Activated CD4-positive, alpha-beta T cell treated with anti-CD3 and anti-CD28 coated beads for 48 hours (primary cell): ENCODE data around the gene MAPK1IP1L.
"Not testable (repeated sequence)": the region's sequence is repeated elsewhere in the genome, so short reads cannot be mapped to it uniquely, and the experiment has no call there.

ENCODE experiments used
- DNase-seq: peaks from one replicate; pipeline ENCODE4 v3.0.0-alpha.2; 2020

MAPK1IP1L gene

DNA sequence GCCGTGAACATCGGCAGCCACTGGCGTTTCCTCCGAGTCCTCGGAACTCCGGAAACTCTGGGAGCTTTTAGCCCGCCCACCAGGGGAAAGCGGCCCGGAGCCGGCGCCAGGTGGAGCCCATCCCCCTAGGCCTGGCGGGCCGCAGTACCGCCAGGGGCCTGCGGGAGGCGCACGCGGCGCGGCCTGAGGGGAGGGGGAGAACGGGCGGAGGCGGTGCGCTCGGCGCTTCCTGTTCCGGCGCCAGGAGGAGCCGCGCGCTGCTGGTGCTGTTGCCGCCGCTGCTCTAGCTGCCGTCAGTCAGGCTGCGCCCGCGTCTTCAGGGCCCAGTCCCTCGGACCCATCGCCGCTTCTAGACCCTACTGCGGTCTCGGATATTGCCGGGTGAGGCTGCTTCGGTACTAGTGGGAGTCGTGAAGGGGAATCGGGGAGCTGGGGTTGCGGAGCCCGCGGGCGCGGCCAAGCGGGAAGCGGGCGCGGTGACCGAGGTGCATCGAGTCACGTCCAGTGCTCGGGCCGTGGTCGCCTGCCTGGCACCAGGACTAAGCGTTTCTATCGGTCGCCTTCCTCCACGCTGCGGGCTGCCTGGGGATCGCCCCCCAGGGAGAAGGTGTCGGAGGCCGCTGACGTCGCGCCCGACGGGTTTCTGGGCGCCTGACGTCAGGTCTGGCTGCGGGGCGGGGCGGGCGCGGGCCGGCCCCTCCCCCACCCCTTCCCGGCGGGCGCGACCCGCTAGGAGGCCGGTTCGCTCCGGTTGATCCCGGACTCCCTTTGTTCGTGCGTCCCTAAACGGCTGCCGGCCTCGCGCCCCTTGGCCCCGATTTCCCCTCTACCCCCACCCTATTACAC is at the start of gene MAPK1IP1L:
Gene MAPK1IP1L, plus strand, starts transcription at position 225 of the 846 bp plus-strand sequence. CDS start 10,037 bp downstream, outside the sequence.
- peak; percentile 92 for DNase-seq

DNA sequence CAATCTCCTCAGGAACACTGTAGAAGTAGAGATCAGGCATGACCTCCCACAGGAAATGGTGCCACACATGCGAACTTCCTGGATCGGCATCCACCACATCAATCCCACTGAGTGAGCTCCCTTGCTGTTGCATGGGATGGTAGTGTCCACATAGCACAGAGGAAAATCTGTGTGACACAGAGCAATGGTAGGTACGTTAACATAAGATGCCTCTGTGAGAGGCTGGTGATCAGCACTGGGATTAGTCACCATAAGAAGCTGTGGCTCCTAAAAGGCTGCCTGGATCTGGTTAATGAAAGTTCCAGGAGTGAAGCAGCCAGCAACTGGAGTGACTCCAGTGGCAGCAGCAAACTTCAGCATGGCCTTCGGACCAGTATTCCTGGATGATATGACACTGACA is 46.4 kb upstream of the MAPK1IP1L start:
- no peak for DNase-seq

DNA sequence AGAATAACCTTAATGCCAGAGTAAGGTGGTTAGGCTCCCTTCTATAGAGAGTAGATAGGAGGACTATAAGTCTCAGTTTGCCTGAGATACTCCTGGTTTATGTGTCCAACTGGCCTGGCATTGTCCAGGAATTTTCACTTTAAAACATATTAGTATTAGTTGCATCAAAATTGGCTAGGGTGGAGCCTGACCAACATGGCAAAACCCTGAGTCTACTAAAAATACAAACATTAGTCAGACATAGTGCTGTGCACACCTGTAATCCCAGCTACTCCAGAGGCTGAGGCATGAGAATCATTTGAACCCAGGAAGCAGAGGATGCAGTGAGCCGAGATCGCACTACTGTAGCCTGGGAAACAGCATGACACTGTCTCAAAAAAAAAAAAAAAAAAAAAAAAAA is 36.4 kb upstream of the MAPK1IP1L start:
- no peak for DNase-seq

DNA sequence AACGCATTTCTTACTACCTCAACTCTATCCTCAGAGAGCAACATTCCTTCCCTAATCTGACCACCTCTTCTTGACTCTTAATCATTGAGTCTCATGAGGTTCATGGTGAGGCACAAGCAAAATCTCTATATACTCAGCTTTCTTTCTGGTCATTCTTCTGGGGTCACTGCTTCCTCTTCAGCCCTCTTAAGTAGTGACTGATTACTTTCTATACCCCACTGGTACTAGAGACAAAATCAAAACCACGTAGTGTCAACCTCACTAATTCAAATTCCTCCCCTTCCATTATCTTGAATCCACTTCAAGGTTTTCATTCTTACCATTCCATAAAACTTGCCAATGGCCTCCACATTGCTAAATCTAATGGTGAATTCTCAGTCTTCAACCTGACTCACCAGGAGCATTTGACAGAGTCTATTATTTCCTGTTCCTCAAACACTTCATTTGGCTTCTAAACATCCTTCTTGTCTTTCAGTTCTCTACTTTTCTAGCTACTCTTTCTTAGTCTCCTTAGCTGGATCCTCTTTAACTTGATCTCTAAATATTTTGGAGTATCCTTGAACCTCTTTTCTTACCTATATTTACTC is 31.4 kb upstream of the MAPK1IP1L start:
- no peak for DNase-seq

DNA sequence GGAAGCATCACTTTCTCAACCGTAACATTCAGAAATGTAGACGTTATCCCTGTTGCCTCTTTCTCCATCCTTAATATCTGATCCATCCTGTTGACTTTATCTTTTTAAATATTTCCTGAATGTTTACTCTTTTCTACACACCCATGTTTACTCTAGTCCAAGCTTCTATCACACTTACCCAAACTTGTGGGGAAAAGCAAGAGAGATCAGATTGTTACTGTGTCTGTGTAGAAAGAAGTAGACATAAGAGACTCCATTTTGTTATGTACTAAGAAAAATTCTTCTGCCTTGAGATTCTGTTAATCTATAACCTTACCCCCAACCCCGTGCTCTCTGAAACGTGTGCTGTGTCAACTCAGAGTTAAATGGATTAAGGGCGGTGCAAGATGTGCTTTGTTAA is 27.1 kb upstream of the MAPK1IP1L start:
- DNase-seq, result not testable (repeated sequence)

DNA sequence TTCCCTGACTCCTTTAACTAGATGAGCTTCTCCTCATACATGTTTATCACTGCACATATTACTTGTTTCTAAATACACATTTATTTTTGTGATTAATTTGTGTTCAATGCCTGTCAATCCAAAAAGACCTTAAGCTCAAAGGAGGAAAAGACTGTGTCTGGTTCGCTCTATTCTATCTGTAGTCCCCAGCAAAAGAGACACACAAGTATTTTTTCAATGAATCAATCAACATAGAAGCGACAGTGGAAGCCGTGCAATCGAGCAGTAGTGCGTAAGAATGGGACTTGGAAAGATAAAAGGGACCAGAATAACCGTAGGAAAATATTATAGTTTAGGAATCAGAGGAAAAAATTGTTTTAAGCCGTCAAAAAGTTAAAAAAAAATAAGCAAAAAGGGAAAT is 25.5 kb upstream of the MAPK1IP1L start:
- DNase-seq, result no peak

DNA sequence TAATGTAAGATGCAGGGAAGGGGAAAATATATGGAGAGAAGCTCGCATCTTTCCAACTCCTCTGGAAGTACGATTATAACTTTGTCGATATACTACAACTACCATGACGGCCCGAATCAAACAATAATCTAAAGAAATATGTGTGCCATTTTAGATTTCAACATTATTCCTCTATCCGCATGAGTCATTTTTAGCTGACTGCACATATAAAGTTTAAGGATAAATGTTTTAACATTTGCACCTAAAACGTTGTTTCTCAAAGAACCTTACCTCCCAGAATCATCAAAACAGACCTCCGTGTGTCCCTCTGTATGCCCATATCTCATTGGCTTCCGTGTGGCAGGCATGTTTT is 25.0 kb upstream of the MAPK1IP1L start:
- DNase-seq, result no peak

DNA sequence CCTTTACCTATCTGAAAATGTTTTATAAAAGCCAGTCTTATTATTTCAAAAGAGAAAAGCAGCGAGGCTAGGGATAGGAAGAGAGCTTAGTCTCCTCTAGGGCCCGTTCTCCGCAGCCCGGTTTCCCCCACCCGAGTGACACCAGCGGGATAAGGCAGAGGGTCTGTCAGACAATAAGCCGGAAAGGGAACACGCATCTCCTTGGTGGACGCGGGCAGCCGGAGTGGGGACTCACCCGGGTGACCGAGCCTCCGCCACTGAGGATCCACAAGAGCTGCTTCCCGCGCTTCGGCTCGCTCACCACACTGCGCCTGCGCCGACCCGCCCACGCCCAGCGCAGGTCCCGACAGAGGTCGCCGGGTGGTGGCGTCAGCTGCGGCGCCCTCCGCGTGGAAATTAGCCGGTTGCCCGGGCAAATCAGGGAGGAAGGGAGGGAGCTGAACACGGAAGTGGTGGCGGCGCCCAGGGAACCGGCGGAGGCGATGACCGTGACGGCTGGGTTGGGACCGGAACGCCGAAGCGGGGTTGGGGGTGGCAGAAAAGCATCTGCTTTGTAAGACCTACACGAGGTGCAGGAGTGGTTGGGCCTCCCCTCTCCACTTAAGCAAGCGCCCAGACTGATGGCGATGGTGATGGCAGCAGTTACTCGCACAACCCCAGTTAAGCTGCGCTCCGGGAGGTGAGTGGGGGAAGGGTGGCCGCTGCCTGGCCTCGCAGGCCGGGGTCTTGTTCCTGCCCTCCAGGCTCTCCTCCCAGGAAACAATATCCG is 24.5 kb upstream of the MAPK1IP1L start, which contains the start of the genes SOCS4 and WDHD1:
Gene SOCS4, plus strand, starts transcription at position 444 of the 769 bp plus-strand sequence. CDS start 15,806 bp downstream, outside the sequence.
Gene WDHD1, minus strand, starts transcription at position 307 of the 769 bp plus-strand sequence. CDS start 312 bp downstream, outside the sequence.
- peak; percentile 98 for DNase-seq

DNA sequence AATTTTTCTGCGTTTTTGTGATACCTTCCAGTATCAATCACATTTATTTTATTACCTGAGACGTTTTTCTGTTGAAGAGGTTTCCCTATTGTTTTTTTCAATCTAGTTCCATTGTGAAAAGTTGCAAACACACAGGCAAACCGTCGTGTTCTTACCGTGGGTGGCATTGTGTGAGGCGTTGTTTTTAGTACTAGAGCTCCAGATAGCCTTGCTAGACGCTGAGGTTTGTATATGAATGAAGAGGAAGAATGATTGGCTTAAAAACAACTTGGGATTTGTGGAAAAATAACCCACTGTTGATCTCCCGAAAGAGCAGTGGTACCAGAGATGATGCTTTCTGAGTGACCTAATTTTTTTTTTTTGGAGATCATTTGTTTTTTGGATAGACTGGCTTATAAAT is 23.4 kb upstream of the MAPK1IP1L start:
- DNase-seq, result no peak

DNA sequence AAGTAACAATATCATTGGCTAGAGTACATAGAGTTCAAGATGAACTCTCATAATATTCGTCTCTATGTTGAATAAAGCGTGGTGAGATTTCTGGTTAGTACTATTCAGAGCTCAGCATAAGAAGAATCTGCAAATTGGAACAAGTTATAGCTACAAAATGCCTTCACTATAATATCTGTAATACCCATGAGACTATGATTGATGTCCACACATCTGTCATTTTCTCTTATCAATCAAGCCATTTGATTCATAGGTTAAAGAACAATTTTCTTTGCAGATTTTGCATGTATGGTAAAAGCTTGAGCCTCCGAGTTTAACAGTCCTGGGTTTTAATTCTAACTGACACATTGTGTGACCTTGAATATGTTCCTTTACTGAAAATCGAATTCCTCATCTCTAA is 23.0 kb upstream of the MAPK1IP1L start:
- no peak for DNase-seq

DNA sequence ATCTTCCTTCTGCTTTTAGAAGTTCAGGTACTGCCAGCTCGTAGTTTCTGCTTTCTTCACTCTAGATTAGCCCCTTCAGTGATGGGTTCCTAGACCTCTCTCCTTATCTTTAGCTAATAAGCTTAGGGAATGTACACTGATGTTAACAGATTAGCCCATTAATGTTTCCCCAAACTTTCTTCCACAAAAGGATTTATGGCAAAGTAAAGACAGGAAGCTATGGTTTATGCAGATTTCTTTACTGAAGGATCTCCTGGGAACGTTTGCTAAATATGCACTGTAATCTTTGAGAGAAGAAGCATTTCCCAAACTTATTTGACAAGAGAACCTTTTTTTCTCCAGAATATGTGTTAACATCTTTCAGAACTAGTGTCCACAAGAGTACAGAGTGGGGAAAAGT is 20.3 kb upstream of the MAPK1IP1L start:
- no peak for DNase-seq

DNA sequence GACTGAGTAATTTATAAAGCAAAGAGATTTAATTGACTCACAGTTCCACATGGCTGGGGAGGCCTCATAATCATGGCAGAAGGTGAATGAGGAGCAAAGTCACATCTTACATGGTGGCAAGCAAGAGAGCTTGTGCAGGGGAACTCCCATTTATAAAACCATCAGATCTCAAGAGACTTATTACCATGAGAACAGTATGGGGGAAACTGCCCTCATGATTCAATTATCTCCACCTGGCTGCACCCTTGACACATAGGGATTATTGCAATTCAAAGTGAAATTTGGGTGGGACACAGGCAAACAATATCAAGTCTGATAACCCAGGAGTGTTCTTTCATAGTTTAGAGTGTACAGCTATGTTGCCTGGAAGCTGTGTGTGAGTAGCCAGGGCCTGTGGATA is 13.5 kb upstream of the MAPK1IP1L start:
- DNase-seq, result not testable (repeated sequence)

DNA sequence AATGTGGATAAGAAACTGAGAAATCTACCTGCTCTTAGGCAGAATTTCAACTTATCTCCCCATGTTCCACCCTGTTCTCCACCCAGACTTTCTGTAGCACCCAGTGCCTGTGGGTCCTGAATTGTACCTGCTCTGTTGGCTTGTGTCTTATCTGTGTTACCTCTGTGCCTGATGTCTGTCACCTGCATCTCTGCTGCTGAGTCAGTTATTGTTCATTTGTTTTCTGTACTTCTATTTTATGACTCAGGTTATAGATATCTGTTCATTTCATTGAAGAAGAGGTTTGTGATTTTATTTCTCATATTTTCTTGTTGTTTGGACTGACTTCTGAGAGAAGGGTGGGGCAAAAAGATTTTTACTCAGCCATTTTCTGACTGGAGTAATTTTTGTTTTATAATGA is 12.7 kb upstream of the MAPK1IP1L start:
- no peak for DNase-seq

DNA sequence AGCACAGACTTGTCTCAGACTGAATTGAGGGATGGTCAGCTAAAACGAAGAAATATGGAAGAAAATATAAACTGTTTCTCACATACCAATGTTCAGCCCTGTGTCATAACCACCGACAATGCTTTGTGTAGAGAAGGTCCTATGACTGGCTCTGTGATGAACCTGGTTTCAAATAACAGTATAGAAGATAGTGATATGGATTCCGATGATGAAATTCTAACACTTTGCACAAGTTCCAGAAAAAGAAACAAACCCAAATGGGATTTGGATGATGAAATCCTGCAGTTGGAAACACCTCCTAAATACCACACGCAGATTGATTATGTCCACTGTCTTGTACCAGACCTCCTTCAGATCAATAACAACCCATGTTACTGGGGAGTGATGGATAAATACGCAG is 7.9 kb upstream of the MAPK1IP1L start:
- DNase-seq, result no peak

DNA sequence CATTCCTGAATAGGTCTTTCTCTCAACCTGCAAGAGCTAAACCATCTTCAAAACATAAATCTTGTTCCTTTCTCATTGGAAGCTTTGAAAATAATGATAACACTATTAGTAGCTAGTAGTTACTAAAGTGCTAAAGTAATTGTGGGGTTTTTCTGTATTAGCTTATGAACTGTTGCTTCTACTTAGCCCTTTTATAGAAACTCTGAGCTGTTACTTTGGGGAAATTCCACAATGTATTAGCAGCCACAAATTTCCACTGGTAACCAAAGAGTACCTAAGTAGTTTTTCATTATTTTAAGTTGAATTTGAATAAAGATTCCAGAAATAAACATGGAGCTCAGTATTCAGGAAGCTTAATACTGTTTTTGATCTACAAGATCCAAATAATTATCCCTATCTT is 6.4 kb upstream of the MAPK1IP1L start:
- DNase-seq, result no peak

DNA sequence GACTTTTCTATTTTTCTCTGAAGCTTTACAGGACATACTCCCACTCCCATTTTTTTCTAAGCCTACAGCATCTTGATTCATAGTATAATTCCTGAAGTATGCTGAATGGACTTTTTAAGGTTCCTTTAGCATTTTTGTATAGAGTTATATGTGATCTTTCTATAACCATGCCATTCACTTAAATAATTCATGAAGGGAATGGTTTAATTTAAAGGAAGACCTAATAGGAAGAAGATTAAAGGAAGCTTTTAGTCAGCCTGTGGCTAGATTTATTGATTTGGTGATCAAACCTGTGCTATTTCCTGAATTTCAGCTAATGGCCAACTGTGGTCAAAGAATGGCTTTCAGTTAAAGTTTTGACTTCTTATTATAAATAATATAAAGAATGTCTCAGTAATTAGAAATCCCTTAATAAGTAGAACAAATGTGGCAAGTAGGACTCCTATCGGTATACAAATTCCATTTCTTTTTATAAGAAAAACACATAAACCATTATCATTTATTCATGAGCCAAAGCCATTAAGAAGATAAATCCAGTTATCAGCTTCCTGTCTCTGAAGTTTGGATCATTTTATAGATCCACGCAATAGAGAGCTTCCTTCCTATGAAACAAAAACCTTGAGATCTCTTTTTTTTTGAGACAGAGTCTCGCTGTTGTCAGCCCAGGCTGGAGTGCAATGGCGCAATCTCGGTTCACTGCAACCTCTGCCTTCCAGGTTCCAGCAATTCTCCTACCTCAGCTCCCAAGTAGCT is 4.0 kb upstream of the MAPK1IP1L start:
- no peak for DNase-seq

DNA sequence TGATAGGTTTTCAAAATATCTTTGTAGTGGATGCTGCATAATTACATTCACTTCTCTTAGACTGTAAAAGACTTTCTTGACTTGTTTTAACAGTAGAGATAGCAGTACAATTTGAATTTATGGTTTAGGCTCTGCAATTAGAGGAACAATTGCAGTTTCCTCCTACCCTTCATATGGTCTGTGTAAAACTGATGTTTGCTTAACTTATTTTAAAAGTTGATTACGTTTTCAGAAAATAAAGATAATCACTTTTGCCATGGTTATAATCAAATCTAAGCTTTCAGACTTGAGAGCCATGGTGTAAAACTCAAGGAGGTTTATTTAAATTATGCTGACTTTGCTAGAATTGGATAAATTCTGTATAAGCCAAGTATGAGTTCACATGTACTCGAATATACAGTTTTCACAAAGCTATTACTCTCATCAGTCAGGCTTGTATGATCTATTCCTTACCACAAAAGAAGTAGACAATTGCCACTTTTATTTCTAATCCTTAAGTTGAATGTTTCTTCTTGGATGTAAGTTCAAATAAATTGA is 2.5 kb upstream of the MAPK1IP1L start:
- no peak for DNase-seq

DNA sequence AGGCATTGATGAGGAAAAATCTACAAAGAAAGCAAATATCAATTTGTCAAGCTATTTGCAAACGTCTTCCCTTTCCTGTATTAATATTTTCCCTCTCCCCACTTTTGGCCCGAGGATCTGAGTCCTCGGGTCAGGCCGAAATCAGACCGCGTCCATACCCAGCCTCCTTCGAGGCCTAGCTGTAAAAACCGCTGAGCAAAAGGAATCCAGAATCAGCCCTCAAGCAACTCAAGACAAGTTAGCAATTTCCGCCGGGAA is 353 bp upstream of the MAPK1IP1L start:
- DNase-seq, result no peak

DNA sequence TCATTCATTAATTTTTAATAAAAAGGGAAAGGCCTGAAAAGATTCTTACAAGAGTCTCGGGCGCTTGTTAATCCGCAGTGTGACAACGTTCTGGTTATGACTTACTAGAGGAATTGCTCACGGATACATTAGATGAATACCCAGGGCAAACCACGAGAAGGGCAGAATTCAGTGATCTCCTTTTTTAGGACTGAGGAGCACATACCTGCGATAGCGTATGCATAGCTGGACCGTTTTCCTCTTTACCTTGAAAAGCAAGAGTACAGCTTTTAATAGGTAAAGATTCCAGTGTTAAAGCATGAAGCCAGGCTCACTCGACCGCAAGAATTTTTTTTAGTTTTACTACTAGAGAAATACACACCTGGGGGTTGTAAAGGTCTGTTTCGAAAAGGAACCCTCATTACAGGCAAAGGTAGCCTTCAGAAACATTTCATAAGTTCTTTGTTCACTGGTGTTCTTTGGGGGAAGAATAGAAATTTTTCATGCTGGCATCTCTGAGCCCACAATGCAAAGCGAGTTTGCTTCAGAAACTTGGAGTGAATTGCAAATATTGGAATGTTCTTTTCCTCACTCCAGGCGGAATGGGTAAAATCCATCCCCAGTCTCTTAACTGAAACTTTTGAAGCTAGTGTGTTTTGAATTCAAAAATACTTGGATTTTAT is 953 bp downstream of the MAPK1IP1L start:
- DNase-seq, result no peak

DNA sequence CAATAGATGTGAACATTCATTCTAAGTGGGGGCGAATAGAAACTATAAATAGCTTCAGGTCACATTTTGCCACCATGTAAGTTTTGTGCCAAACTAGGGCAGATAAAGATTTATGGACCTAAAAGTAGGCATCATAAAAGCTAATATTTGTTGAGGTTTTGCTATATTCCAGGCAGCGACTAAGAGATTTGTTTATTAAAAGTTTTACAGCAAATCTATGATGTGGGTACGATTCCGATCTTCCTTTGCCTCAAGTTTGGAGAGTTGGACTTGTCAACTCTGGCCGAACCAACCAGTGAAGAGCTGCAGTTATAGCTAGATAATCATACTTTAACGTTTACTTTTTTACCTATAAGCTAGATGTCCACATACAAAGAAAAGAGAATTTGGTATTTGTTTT is 1.6 kb downstream of the MAPK1IP1L start:
- DNase-seq, result no peak

DNA sequence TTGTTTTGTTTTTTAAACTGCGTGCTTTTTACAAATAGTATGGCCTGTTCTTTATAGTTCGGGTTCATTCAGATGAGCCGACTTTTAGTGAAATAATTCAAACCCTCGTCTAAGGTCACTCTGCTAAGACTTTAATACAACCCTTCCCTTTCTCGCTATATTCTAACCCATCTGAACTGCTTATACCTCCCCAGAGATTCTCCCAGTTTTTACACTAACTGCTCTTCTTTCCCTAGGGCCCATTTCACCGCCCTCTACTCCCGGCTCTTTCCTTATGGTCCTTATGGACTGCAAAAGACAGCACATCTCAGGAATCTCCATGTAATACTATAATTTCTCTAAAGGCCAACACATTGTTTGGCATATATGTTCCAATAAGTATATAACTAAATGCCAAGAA is 2.1 kb downstream of the MAPK1IP1L start:
- no peak for DNase-seq

DNA sequence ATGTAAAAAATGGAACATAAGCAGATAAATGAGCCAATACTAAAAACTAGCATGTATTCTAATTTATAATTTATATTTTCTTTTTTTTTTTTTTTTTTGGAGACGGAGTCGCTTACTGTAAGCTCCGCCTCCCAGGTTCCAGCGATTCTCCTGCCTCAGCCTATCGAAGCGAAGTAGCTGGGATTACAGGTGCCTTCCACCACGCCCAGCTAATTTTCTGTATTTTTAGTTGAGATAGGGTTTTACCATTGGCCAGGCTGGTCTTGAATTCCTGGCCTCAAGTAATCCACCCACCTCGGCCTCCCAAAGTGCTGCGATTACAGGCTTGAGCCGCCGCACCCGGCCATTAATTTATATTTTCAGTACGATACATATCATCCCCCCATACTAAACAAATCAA is 2.7 kb downstream of the MAPK1IP1L start:
- no peak for DNase-seq
